HG03196 (cell line): ENCODE results near the gene CERS6.
"Not testable (repeated sequence)": the region's sequence is repeated elsewhere in the genome, so short reads cannot be mapped to it uniquely, and the experiment has no call there.

Source experiments
- ATAC-seq: cut with Tn5 transposase; IDR thresholded peaks from one replicate; pipeline ENCODE4 v1.9.1; 2021; ENCODE audit not compliant: unreplicated experiment

The CERS6 gene

GRCh38 chr2:168633200-168633599 is 177.1 kb downstream of the CERS6 start:
- no peak for ATAC-seq

- no peak for ATAC-seq
Observed at GRCh38 chr2:168633895-168634294, 177.8 kb downstream of the CERS6 start.

GRCh38 chr2:168635065-168635577 is 179.0 kb downstream of the CERS6 start:
- no peak for ATAC-seq

GRCh38 chr2:168639018-168639417 is 182.9 kb downstream of the CERS6 start:
- no peak for ATAC-seq

- ATAC-seq, result no peak
Observed at GRCh38 chr2:168639441-168639898, 183.4 kb downstream of the CERS6 start.

- no peak for ATAC-seq
Observed at GRCh38 chr2:168640039-168640438, 184.0 kb downstream of the CERS6 start.

- no peak for ATAC-seq
Observed at GRCh38 chr2:168641636-168642035, 185.6 kb downstream of the CERS6 start.

GRCh38 chr2:168642873-168643272 is 186.8 kb downstream of the CERS6 start:
- ATAC-seq, result no peak

- no peak for ATAC-seq
Observed at GRCh38 chr2:168643979-168644378, 187.9 kb downstream of the CERS6 start.

- no peak for ATAC-seq
Observed at GRCh38 chr2:168645696-168646338, 189.7 kb downstream of the CERS6 start.

- no peak for ATAC-seq
Observed at GRCh38 chr2:168649105-168649504, 193.0 kb downstream of the CERS6 start.

- no peak for ATAC-seq
Observed at GRCh38 chr2:168649562-168649961, 193.5 kb downstream of the CERS6 start.

GRCh38 chr2:168650139-168650538 is 194.1 kb downstream of the CERS6 start:
- no peak for ATAC-seq

- no peak for ATAC-seq
Observed at GRCh38 chr2:168650781-168651180, 194.7 kb downstream of the CERS6 start.

- ATAC-seq, result no peak
Observed at GRCh38 chr2:168652997-168653921, 197.2 kb downstream of the CERS6 start.

GRCh38 chr2:168654705-168655104 is 198.6 kb downstream of the CERS6 start:
- no peak for ATAC-seq

GRCh38 chr2:168655207-168655606 is 199.1 kb downstream of the CERS6 start:
- ATAC-seq, result no peak

- not testable (repeated sequence) for ATAC-seq
Observed at GRCh38 chr2:168657378-168657777, 201.3 kb downstream of the CERS6 start.

GRCh38 chr2:168658706-168659105 is 202.6 kb downstream of the CERS6 start:
- no peak for ATAC-seq

- ATAC-seq, result no peak
Observed at GRCh38 chr2:168660870-168661862, 205.1 kb downstream of the CERS6 start.

- no peak for ATAC-seq
Observed at GRCh38 chr2:168661863-168662256, 205.8 kb downstream of the CERS6 start.
